Astrocyte of the hippocampus (primary cell): ENCODE measurements around the gene RNF181.
"Not testable (repeated sequence)": the region's sequence is repeated elsewhere in the genome, so short reads cannot be mapped to it uniquely, and the experiment has no call there.

Source experiments
- DNase-seq: peaks from one replicate; pipeline ENCODE4 v3.0.0; 2011; ENCODE audit warnings: low read depth, low spot score

Gene RNF181

DNA sequence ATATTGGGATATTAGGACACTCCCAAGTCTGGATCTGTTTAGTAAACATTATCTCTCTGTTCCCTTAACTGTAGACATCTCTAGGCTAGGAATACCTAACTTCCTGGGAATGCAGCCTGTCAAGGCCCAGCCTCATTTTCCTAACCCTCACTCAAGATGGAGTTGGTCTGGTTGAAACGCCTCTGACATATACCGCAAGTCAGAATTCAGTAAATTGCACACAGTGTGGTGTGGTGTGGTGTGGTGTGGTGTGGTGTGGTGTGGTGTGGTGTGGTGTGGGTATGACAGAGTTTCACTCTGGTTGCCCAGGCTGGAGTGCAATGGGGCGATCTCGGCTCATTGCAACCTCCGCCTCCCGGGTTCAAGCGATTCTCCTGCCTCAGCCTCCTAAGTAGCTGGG lies 19.2 kb downstream of the RNF181 start:
- not testable (repeated sequence) for DNase-seq

DNA sequence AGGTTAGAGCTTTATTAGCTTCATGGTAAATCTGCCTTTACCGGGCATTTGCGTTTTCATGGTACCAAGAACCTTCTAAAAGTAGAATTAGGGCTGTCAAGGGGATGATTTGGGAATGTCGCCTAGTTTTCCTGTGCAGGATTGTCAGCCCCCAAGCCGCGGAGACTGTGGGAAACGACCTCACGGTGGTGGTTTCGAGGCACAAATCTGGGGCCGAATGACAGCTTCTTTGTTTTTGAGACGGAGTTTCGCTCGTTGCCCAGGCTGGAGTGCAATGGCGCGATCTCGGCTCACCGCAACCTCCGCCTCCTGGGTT lies 19.8 kb downstream of the RNF181 start:
- DNase-seq = no peak

DNA sequence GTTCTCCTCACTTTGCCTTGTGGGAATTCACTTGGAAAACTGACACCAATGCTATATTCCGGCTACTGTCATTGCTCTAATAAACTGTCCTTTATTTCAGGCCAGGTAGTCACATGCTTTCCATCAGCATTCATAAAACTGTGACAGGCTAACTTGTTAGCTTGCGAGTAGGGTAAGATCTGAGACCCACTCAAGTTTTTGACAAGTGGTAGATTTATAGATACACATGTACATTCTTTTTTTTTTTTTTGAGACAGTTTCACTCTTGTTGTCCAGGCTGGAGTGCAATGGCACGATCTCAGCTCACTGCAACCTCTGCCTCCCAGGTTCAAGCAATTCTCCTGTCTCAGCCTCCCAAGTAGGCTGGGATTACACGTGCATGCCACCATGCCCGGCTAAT lies 22.2 kb downstream of the RNF181 start:
- DNase-seq = not testable (repeated sequence)

DNA sequence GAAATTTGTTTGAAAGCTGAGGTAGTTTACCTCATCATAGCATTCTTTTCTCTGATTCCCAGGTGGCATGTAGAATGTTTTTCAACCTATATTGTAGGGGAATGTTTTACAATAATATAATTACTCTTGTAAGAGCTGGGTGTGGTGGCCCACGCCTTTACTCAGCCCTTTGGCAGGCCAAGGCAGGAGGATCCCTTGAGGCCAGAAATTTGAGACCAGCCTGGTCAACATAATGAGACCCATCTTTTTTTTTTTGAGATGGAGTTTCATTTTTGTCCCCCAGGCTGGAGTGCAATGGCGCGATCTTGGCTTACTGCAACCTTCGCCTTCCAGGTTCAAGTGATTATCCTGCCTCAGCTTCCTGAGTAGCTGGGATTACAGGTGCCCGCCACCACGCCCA lies 24.1 kb downstream of the RNF181 start:
- DNase-seq = no peak

DNA sequence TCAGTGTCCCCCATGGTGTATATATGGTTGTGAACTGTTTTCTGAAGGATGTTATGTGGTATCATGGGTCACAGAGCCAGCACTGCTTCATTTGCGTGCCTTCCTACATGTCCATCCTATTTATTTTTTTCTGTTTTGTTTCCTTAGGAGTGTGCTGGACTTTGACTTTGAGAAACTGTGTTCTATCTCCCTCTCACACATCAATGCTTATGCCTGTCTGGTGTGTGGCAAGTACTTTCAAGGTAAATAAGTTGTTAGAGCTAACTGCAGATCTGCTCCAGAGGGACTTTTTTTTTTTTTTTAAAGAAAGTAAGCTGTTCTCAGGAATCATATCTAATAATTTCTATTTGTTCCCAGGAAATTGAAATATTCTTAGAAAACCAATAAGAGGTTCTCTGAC lies 25.8 kb downstream of the RNF181 start:
- DNase-seq = no peak

DNA sequence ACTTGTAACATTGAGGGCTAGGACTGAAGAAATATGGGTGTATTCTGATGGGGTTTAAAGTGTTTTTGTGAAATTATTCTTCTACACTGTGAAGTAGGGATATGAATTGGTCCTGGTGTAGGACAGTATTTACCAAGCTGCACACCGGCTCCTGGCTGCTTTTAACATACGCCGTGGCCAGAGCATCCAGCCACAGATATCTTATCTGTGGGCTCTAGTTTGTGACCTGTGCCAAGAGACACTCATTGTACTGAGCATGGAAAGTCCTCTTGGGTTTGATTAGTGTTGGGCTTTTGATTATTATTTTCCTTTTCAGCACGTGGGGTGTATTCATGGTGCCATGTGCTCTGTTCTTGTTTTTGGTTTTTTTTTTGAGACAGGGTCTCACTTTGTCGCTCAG lies 28.4 kb downstream of the RNF181 start:
- DNase-seq = no peak

DNA sequence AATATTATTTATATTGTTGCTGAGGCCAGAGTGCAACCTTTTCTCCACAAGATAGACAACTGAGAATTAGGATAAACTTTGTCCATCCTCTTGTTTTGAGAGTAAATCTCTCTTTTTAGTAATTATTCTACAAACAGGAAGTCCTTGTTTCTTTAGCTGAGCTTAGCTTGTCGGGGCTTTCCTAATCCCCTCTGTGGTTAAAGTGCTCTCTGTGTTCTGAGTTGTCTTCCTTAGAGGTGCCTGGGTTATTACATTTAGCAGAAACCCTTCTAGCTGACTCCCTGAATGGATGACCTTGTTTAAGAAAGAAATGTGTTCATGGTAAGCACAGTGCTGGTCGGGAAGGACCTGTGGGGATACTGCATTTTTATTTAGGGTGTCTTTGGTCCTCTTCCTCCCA lies 33.1 kb downstream of the RNF181 start:
- no peak for DNase-seq

DNA sequence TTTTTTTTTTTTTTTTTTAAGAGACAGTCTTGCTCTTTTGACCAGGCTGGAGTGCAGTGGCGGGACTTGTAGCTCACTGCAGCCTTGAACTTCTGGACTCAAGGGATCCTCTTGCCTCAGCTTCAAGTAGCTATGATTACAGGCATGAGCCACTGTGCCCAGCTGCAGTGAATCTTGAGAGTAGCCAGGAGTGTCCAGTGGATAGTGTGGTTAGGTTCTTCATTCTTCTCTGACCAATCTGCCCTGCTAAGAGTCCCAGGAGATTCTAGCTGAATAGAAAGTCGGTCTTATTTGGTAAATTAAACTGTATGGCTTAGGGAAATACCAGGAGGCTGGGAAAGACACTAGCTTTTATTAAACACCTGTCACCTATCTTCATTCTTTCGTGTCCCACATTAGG lies 35.8 kb downstream of the RNF181 start:
- DNase-seq = no peak

DNA sequence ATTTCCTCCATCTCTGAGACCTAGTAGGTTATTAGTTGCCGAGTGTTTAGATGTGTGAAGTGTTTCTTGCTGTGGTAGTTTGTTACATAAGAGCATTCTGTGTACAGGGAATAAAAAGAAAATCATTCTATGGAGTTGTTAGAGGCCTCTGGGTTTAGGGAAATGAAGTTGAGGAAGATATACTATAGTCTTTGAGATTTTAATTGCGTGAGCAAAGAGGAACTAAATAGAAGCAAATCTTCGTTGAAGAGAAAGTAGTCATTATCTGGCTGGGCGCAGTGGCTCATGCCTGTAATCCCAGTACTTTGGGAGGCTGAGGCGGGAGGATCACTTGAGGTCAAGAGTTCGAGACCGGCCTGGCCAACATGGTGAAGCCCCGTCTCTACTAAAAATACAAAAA lies 39.5 kb downstream of the RNF181 start:
- DNase-seq = no peak

DNA sequence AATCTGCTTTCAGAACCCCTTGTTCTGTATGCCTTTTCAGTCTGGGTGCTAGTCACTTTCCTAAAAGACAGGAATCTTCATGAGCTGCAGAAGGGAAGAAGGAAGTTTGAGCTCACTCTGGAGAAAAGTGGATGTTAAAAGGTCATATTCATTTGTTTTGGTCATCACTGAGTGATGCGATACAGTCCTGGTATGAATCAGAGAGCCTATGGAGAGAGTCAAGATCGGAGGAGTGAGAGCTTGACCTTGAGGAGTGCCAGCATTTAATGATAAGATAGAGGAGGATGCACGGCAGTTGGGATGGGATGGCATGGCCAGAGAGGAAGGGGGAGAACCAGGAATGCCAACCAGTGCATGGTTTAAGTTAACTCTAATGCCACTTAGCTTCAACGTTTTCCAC lies 40.1 kb downstream of the RNF181 start:
- DNase-seq = no peak

DNA sequence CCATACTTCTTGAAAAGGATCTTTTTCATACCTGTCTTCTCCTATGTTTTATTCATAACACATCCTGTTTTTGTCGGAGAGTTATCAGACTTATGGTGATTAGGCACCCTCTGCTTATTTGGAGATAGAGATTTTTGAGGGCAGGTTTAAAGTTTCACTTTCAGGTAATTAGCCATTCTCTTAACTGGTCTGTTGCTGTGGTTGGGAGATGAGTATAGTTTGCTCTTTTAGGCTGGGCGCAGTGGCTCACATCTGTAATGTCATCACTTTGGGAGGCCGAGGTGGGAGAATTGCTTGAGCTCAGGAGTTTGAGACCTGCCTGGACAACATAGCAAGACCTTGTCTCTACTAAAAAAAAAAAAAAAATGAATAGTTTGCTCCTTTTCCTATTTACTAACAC lies 47.2 kb downstream of the RNF181 start:
- DNase-seq = no peak

DNA sequence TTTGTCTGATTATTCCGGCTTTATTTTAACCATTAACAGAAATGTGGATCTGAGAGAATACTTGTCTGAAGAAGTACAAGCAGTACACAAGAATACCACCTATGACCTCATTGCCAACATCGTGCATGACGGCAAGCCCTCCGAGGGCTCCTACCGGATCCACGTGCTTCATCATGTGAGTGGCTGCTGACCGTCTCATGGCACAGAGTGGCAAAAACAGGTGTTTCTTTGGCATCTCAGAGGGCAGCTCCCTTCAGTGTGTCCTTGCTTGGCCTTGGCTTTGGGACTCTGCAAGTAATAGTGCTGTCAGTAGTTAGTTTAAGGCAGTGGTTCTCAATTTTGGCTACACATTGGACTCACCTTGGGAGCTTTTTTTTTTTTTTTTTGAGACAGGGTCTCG lies 49.4 kb downstream of the RNF181 start:
- DNase-seq = no peak

DNA sequence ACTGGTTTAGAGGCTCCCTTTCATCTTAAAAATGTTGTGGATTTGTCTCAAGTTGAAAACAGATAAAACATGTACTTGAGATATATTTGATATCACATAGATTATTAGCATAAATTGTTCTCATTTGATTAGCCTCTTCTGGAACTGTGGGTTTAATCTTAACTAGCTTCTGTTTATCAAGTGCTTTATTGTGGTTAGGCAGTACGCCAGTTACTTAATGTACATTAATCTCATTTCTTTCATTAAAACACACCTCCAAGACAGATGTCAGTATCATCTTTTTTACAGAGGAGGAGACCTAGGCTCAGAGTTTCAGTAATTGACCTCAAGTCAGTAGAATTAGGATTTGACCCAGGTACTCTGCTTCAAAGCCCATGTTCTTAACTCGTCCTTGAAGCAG lies 50.6 kb downstream of the RNF181 start:
- DNase-seq = no peak
